ENCODE results near the gene ESRRG.

- TF ChIP-seq CTCF (IDR thresholded peaks at IDR 0.05; ENCODE audit: low read length): no peak
- TF ChIP-seq EZH2 (IDR thresholded peaks at IDR 0.05; ENCODE audit: borderline replicate concordance, low read length): no peak
Measured at GRCh38 chr1:216626394-216627067, 96.7 kb downstream of the ESRRG start.

Data from OCI-LY1 (cell line).